Gastroesophageal sphincter (tissue), 3 donors: ENCODE results near the gene VSNL1.

Experiments used
- EP300 ChIP-seq: sonication (generic); formaldehyde crosslinking; IDR thresholded peaks from one replicate; pipeline ENCODE4 v1.6.1; 2017; ENCODE audit warnings: antibody characterized with exemption, mild to moderate bottlenecking
- POLR2A ChIP-seq, 2 donors: fragments of 450-650 bp; IDR thresholded peaks; one replicate each; pipeline ENCODE4 v1.6.1; 2017; ENCODE audit warnings: antibody characterized with exemption in 2 of 2, mild to moderate bottlenecking in 2 of 2, moderate library complexity in 1 of 2
- POLR2AphosphoS5 ChIP-seq: sonication (generic); formaldehyde crosslinking; IDR thresholded peaks from one replicate; pipeline ENCODE4 v1.6.1; 2017; ENCODE audit warnings: antibody characterized with exemption
- TF ChIP-seq, protein P1 (sequence below), 4 experiments: fragments of 200-600 bp in 2 of 4; fragments of 450-650 bp in 2 of 4; sonication (generic) in 1 of 4; IDR thresholded peaks; one replicate each; pipeline ENCODE4 v1.5.1; 2017 to 2019; ENCODE audit warnings: antibody characterized with exemption in 4 of 4, mild to moderate bottlenecking in 2 of 4, moderate library complexity in 2 of 4

DNA sequence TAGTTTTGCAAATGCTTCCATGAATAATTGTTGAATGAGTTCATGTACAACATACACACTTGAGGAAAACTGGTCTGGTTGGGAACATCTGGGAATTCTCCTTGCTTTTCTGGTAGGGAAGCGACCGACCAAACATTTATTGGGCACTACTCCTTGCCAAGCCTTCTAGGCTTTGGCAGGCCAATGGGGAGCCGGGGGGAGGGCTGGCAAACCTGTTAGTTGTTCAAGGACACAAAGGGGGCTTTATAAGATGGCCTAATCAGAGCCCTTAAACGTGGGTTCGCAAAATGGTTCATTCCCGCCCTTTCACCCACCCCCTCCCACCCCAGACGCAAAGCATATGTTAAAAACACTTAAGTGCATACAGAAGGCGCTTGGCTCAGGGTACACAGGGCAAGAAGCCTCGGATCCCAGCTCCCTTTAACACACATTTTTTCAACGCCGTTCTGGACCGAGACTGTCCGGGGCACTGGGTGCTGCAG lies 844 bp upstream of the VSNL1 start:
- TF ChIP-seq POLR2A (IDR thresholded peaks at IDR 0.05): no peak
- TF ChIP-seq, protein P1, sequence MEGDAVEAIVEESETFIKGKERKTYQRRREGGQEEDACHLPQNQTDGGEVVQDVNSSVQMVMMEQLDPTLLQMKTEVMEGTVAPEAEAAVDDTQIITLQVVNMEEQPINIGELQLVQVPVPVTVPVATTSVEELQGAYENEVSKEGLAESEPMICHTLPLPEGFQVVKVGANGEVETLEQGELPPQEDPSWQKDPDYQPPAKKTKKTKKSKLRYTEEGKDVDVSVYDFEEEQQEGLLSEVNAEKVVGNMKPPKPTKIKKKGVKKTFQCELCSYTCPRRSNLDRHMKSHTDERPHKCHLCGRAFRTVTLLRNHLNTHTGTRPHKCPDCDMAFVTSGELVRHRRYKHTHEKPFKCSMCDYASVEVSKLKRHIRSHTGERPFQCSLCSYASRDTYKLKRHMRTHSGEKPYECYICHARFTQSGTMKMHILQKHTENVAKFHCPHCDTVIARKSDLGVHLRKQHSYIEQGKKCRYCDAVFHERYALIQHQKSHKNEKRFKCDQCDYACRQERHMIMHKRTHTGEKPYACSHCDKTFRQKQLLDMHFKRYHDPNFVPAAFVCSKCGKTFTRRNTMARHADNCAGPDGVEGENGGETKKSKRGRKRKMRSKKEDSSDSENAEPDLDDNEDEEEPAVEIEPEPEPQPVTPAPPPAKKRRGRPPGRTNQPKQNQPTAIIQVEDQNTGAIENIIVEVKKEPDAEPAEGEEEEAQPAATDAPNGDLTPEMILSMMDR (IDR thresholded peaks at IDR 0.05): no peak
- TF ChIP-seq EP300: no peak
- TF ChIP-seq POLR2AphosphoS5: no peak
